MCF 10A (cell line): ENCODE data around the gene LRBA. TPM values are rescaled to one million over a fixed set of nuclear protein-coding genes. Genes with fewer than 3 reads are reported as not detected.

Experiments
- BruUV-seq: library from RNA; stranded (reverse); fragments of 400-500 nt; replicated peaks from 2 replicates; lab custom pipeline; 2021; lab: Mats Ljungman, UMichigan
- CTCF ChIA-PET: fragments of 300-600 bp; sonication (Branson Sonifier 250); formaldehyde crosslinking; extraction: SDS; loops from one replicate; lab custom pipeline; 2021; ENCODE audit warnings: antibody characterized with exemption, inconsistent platforms; lab: Yijun Ruan, JAX
- POLR2A ChIA-PET: fragments of 300-600, 350-650 bp; sonication (Branson Sonifier 250); formaldehyde crosslinking; extraction: SDS; loops from one replicate; lab custom pipeline; 2020; ENCODE audit warnings: antibody characterized with exemption, inconsistent platforms; lab: Yijun Ruan, JAX
- DNase-seq: peaks from one replicate; pipeline ENCODE4 v3.0.0-alpha.2; 2018; ENCODE audit not compliant: unreplicated experiment
- H3K27ac Mint-ChIP-seq: one replicate; pipeline ENCODE4 v1.8.0; 2022; ENCODE audit warnings: mild to moderate bottlenecking, low read depth, mixed read lengths; ENCODE audit not compliant: unreplicated experiment
- H3K27me3 Mint-ChIP-seq: one replicate; pipeline ENCODE4 v1.8.0; 2022; ENCODE audit warnings: mixed read lengths; ENCODE audit not compliant: insufficient read depth, unreplicated experiment
- H3K36me3 Mint-ChIP-seq: one replicate; pipeline ENCODE4 v1.8.0; 2022; ENCODE audit warnings: mild to moderate bottlenecking, moderate library complexity, mixed read lengths; ENCODE audit not compliant: insufficient read depth, unreplicated experiment
- H3K4me1 Mint-ChIP-seq: one replicate; pipeline ENCODE4 v1.8.0; 2022; ENCODE audit warnings: mixed read lengths; ENCODE audit not compliant: insufficient read depth, unreplicated experiment
- H3K4me3 Mint-ChIP-seq: one replicate; pipeline ENCODE4 v1.8.0; 2022; ENCODE audit warnings: mild to moderate bottlenecking, moderate library complexity, mixed read lengths; ENCODE audit not compliant: unreplicated experiment
- H3K9me3 Mint-ChIP-seq: one replicate; pipeline ENCODE4 v1.8.0; 2022; ENCODE audit warnings: mixed read lengths; ENCODE audit not compliant: unreplicated experiment
- CTCF ChIP-seq: fragments of 200-600 bp; IDR thresholded peaks from one replicate; pipeline ENCODE4 v1.8.0; 2022; ENCODE audit warnings: antibody characterized with exemption, mild to moderate bottlenecking; ENCODE audit not compliant: unreplicated experiment
- intact Hi-C: fragments of 100-400 bp; cut with micrococcal nuclease; formaldehyde crosslinking; loops from 2 replicates; pipeline ENCODE4 v1.14.1; 2022
- total RNA-seq: library from RNA; stranded (reverse); gene quantifications from 2 replicates; pipeline ENCODE4 v1.2.3, GENCODE V29; 2022

Gene LRBA
- total RNA-seq, 1 experiment from 2014 or later: 64.5 TPM

GRCh38 chr4:150888217-150888616 lies 126.9 kb downstream of the LRBA start:
- no peak for DNase-seq
- POLR2A ChIA-PET: no interaction called here
- intact Hi-C loops: loop anchor here (10.0 kb wide), 1 partner anchor 127 kb away; the partner anchor contains the start of gene LRBA
- Mint-ChIP-seq H3K27me3 (no peaks in the 10 kb centered on the region), H3K4me3 (no peak overlapping the region), H3K27ac (no peak overlapping the region), H3K9me3 (peaks cover 7% of the 10 kb centered on the region), H3K36me3 (peaks cover 11% of the 10 kb centered on the region), H3K4me1 (peaks cover 23% of the 10 kb centered on the region)
- CTCF ChIA-PET: no interaction called here
- no peak for TF ChIP-seq CTCF
- BruUV-seq: no TSS peak

- intact Hi-C loops: loop anchor here (10.0 kb wide), 1 partner anchor 128 kb away; the partner anchor contains the start of gene LRBA
- Mint-ChIP-seq H3K4me3 (no peak overlapping the region), H3K9me3 (peaks cover 7% of the 10 kb centered on the region), H3K36me3 (peaks cover 4% of the 10 kb centered on the region), H3K4me1 (peaks cover 23% of the 10 kb centered on the region), H3K27ac (no peak overlapping the region), H3K27me3 (no peaks in the 10 kb centered on the region)
- no TSS peak for BruUV-seq
- POLR2A ChIA-PET: no interaction called here
- CTCF ChIA-PET: no interaction called here
- DNase-seq: peak; percentile 21
- TF ChIP-seq CTCF: no peak
Measured at GRCh38 chr4:150886597-150886996, 128.5 kb downstream of the LRBA start.

GRCh38 chr4:150884625-150885024 lies 130.5 kb downstream of the LRBA start:
- Mint-ChIP-seq H3K4me1 (peaks cover 23% of the 10 kb centered on the region), H3K36me3 (no peaks in the 10 kb centered on the region), H3K9me3 (peaks cover 7% of the 10 kb centered on the region), H3K27ac (peak overlapping the region; percentile 89), H3K4me3 (peak overlapping the region; percentile 65), H3K27me3 (no peaks in the 10 kb centered on the region)
- no peak for DNase-seq
- ChIA-PET CTCF (interaction anchor here (0.7 to 1.3 kb wide), 2 partner anchors 18 to 87 kb away, joined by 4 to 7 read pairs; no protein-coding TSS in a partner anchor), POLR2A (interaction anchor here (0.6 to 1.4 kb wide), 4 partner anchors 8 to 131 kb away, joined by 3 to 5 read pairs (median 4); partner anchors contain the start of gene LRBA)
- no peak for TF ChIP-seq CTCF
- TSS peak; percentile 51 for BruUV-seq
- intact Hi-C loops: loop anchor here (10.0 kb wide), 1 partner anchor 130 kb away; the partner anchor contains the start of gene LRBA

- CTCF ChIA-PET: interaction anchor here (0.5 to 0.6 kb wide), 2 partner anchors 34 to 568 kb away, joined by 3 read pairs; no protein-coding TSS in a partner anchor
- H3K9me3 Mint-ChIP-seq: peaks cover 6% of the 10 kb centered on the region
- TF ChIP-seq CTCF: no peak
- intact Hi-C loops: no loop called here
- peaks cover 7% of the 10 kb centered on the region for H3K36me3 Mint-ChIP-seq
- POLR2A ChIA-PET: no interaction called here
- H3K27me3 Mint-ChIP-seq: no peaks in the 10 kb centered on the region
- H3K4me3 Mint-ChIP-seq: no peak overlapping the region
- no TSS peak for BruUV-seq
- H3K27ac Mint-ChIP-seq: no peak overlapping the region
- no peak for DNase-seq
- no peaks in the 10 kb centered on the region for H3K4me1 Mint-ChIP-seq
Measured at GRCh38 chr4:150875367-150875766, 139.7 kb downstream of the LRBA start.
